ENCODE results near the gene MIX23. TPM values are rescaled to one million over a fixed set of nuclear protein-coding genes. Genes with fewer than 3 reads are reported as not detected.

The MIX23 gene
- total RNA-seq, 1 experiment from 2014 or later = 94.4 TPM

Other genes starting within 250 kb of the MIX23 start
- not detected in 2 replicates for gene CASR, start 199.6 kb downstream of the MIX23 start, total RNA-seq (2022)
- 133 and 145 TPM in 2 replicates for gene CSTA, start 58.0 kb downstream of the MIX23 start, total RNA-seq (2022)
- gene FAM162A, start 951 bp upstream of the MIX23 start, total RNA-seq (2022) = 50.6 and 59.1 TPM in 2 replicates
- 10.0 and 11.0 TPM in 2 replicates for gene WDR5B, start 32.8 kb upstream of the MIX23 start, total RNA-seq (2022)
- 101 and 104 TPM in 2 replicates for gene KPNA1, start 131.7 kb upstream of the MIX23 start, total RNA-seq (2022)
- gene PARP9, start 181.1 kb upstream of the MIX23 start, total RNA-seq (2022) = 6.3 and 11.9 TPM in 2 replicates
- gene DTX3L, start 181.1 kb upstream of the MIX23 start, total RNA-seq (2022) = 19.0 and 19.1 TPM in 2 replicates
- gene PARP15, start 194.4 kb upstream of the MIX23 start, total RNA-seq (2022) = not detected in 2 replicates